DMS79 (cell line): ENCODE measurements around the gene TARS1.
A peak's percentile ranks its signal among the peaks of the same experiment; 100 is the strongest.

Source experiments
- DNase-seq: peaks from one replicate; lab custom pipeline; 2025; lab: John Stamatoyannopoulos, UW

TARS1 gene

GRCh38 chr5:33440482-33441240 lies at the start of gene TARS1:
Gene TARS1, plus strand, starts transcription at chr5:33440965. Its CDS starts 122 bp downstream, at chr5:33441087.
- peak; percentile 98 for DNase-seq

- no peak for DNase-seq
Observed at GRCh38 chr5:33398501-33398900, 42.3 kb upstream of the TARS1 start.

- no peak for DNase-seq
Observed at GRCh38 chr5:33400675-33401074, 40.1 kb upstream of the TARS1 start.

DNA sequence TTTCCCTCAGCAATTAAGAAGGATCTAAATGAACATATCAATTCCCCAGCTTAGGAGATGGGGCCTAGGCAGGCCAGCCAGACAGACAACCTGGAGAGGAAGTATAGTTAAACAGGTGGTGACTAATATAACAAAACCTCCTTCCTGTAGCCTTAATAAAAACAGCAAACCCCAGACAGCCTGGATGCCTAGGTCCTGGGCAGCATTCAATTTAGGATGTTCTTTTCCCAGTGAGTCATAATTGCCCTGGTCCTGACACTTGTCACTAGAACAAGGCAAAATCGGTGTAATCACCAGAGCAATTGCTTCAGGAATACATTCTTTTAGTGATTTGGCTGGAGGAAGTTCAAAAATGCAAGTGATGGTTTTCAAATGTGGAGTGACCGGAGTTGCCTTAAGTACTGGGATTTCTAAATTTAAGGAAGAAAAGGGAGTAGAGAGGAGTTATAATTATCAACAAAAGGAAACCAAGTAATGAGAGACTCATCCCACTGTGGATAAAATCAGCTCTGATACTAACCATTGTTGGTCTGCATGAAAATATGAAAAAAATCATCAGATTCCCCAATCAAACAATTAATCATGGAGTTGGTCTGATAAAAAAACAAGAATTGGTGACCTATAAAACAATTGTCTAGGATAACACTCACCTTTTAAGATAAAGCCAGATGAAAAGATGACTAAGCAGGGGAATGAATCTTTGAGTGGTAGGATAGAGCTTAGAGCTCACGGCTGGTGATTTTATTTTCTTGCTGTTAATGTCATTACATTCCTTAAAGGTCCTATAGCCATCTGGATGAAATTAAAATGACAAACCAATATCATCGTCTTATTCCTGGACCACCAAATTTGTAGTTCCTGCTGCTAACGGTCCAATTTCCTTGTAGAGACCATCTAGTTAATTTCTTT lies 39.0 kb upstream of the TARS1 start:
- no peak for DNase-seq

- no peak for DNase-seq
Observed at GRCh38 chr5:33403187-33403586, 37.6 kb upstream of the TARS1 start.

GRCh38 chr5:33408816-33409215 lies 31.9 kb upstream of the TARS1 start:
- DNase-seq = no peak

GRCh38 chr5:33409435-33410170 lies 31.2 kb upstream of the TARS1 start:
- no peak for DNase-seq

DNA sequence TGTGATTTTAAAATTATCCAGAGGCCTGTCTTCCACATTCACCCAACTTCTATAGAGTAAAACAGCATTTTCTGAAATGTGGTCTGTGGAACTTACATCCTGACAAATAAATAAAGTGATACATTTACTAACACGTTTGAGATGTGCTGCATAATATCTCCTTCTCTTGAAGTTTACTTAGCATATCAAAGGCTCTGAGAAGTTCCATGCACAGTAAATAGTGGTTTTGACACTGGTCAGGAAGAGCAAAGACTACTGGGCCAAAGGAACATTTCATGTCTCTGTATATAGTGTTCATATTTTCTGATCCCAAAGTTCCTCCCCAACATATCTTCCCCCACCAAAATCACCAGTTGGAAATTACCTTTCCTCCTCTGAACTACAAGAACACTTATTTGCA lies 30.5 kb upstream of the TARS1 start:
- DNase-seq = no peak

GRCh38 chr5:33411498-33411897 lies 29.3 kb upstream of the TARS1 start:
- no peak for DNase-seq

GRCh38 chr5:33415811-33416354 lies 24.9 kb upstream of the TARS1 start:
- DNase-seq = no peak

DNA sequence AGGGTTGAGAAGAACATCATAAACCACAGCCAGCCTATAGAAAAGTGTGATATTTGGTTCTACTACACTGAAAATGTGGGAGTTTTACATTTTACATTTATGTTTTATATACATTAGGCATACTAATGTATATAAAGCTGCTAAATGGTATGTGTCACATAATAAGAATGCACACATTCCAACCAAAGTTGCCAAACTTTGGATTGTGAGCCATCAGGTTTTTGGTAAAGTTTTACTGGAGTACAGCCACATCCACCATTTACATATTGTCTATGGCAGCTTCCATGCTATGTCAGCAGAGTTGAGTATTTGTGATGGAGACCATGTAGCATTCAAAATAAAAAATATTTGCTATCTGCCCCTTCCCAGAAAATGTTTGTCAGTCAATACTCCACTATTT lies 23.1 kb upstream of the TARS1 start:
- DNase-seq = no peak

DNA sequence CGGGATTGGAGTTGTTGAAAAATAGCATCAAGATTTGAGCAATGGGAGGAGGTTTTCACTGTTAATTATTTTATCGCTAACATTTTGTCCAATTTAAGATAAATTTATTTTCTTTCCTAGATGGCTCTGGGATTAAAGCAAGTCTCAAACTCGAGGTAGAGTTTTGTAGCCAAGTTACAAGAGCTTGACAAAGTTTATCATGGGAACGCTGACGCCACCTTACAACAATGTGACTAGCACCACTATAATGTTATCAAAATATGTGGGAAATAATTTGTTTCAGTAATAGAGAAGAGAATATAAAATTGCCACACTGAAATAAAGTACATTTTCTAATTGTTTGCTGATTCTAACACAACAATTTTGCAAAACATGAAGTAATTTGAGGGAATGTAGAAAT lies 19.8 kb upstream of the TARS1 start:
- no peak for DNase-seq

- no peak for DNase-seq
Observed at GRCh38 chr5:33422191-33422590, 18.6 kb upstream of the TARS1 start.

GRCh38 chr5:33423018-33423630 lies 17.6 kb upstream of the TARS1 start:
- DNase-seq = no peak

DNA sequence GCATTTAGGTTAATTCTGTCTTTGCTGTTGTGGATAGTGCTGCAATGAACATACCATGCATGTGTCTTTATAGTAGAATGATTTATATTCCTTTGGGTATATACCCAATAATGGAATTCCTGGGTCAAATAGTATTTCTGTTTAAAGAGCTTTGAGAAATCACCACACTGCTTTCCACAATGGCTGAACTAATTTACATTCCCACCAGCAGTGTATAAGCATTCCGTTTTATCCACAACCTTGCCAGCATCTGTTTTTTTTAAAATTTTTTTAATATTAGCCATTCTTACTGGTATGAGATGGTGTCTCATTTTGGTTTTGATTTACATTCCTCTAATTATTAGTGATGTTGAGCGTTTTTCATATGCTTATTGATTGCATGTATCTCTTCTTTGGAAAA lies 15.5 kb upstream of the TARS1 start:
- no peak for DNase-seq

GRCh38 chr5:33430983-33431382 lies 9.8 kb upstream of the TARS1 start:
- no peak for DNase-seq

DNA sequence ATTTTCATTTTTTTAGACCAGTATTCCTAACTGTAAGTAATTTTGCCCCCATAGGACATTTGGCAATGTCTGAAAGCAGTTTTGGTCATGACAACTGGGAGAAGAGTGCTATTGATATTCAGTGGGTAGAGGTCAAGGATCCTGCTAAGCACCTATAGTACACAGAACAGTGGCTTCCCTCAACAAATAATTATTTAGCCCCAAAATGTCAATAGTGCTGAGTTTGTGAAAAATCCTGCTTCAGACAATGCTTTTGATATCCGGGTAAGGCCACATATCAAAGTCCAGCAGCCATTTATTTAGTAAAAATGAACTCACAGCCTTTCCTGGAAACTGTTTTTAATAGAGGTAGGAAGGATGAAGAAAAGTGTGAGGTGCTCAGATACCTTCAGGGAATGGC lies 8.1 kb upstream of the TARS1 start:
- DNase-seq = no peak

- no peak for DNase-seq
Observed at GRCh38 chr5:33433303-33434240, 7.2 kb upstream of the TARS1 start.

DNA sequence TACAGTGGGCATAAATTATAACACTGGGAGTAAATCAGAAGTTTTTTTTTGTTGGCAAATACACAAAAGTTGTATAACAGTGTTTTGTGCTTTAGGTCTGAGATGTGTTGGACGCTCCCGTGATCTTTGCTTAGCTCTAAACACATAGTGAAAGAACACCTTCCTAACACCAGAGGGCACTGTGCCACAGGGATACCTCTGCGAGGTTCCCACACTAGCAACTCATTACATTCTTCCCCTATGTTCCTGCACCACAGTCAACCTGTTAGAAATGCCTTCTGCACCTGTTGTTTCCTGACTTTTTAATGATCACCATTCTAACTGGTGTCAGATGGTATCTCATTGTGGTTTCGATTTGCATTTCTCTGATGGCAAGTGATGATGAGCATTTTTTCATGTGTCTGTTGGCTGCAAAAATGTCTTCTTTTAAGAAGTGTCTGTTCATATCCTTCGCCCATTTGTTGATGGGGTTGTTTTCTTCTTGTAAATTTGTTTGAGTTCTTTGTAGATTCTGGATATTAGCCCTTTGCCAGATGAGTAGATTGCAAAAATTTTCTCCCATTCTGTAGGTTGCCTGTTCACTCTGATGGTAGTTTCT lies 4.8 kb upstream of the TARS1 start:
- peak; percentile 4 for DNase-seq

DNA sequence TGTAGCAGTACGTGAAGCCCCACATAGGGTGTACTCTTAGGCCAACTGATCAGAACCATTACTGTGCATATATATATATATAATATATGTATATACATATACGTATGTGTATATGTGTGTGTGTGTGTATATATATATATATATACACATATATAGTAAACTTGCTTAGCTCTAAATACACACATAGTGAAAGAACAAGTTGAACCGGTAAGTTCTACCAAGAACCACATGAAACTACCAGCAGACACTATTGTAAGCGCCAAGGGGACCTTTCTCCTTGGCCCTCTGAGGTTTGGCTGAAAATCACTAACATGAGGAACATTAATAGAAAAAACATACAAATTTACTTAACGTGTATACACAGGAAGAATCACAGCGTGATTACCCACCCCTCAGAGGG lies 1.8 kb upstream of the TARS1 start:
- no peak for DNase-seq
